GM19025 (cell line): Measurements from ENCODE around the gene NACC2.

Experiments used
- ATAC-seq: cut with Tn5 transposase; IDR thresholded peaks from one replicate; pipeline ENCODE4 v1.9.1; 2021; ENCODE audit warnings: mild to moderate bottlenecking, low read depth, moderate library complexity; ENCODE audit not compliant: unreplicated experiment

NACC2 gene, protein sequence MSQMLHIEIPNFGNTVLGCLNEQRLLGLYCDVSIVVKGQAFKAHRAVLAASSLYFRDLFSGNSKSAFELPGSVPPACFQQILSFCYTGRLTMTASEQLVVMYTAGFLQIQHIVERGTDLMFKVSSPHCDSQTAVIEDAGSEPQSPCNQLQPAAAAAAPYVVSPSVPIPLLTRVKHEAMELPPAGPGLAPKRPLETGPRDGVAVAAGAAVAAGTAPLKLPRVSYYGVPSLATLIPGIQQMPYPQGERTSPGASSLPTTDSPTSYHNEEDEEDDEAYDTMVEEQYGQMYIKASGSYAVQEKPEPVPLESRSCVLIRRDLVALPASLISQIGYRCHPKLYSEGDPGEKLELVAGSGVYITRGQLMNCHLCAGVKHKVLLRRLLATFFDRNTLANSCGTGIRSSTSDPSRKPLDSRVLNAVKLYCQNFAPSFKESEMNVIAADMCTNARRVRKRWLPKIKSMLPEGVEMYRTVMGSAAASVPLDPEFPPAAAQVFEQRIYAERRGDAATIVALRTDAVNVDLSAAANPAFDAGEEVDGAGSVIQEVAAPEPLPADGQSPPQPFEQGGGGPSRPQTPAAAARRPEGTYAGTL

GRCh38 chr9:136095070-136096058 is at the start of gene NACC2:
Gene NACC2 (minus strand): TSS chr9:136095289. CDS start chr9:136050521, 44,768 bp downstream.
- ATAC-seq: no peak

GRCh38 chr9:136144450-136144849 is 49.4 kb upstream of the NACC2 start:
- no peak for ATAC-seq

- ATAC-seq: no peak
Observed at GRCh38 chr9:136143215-136144001, 48.3 kb upstream of the NACC2 start.

GRCh38 chr9:136142859-136143214 is 47.7 kb upstream of the NACC2 start:
- ATAC-seq: no peak

GRCh38 chr9:136142414-136142796 is 47.3 kb upstream of the NACC2 start:
- no peak for ATAC-seq

- no peak for ATAC-seq
Observed at GRCh38 chr9:136141682-136142413, 46.8 kb upstream of the NACC2 start.

DNA sequence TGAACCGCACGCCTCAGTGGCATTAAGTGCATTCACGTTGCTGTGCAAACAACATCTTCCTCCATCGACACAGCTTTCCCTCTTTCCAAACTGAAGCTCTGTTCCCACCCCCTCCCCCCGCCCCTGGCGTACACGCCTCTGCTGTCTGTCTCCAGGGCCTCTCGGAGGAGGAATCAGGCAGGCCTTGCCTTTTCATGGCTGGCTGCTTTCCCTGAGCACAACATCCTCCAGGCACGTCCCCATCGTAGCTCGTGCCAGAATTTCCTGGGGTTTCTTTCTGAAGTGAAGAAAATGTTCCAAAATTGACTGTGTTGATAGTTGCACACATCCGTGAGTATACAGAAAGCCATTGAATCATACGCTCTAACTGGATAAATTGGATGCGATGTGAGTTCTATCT is 45.9 kb upstream of the NACC2 start:
- no peak for ATAC-seq

DNA sequence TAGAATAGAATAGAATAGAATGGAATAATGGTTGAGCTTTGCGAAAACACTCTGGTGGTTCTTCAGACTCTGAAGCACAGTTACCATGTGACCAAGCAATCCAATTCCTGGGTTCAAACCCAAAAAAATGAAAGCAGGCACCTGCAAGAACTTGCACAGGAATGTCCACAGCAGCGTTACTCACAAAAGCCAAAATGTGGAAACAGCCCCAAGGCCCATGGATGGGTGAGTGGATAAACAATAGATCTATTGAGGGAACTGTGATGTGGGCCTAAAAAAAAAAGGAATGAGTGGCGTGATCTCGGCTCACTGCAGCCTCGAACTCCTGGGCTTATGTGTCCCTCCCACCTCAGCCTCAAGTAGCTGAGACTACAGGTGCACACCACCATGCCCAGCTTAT is 45.0 kb upstream of the NACC2 start:
- no peak for ATAC-seq

DNA sequence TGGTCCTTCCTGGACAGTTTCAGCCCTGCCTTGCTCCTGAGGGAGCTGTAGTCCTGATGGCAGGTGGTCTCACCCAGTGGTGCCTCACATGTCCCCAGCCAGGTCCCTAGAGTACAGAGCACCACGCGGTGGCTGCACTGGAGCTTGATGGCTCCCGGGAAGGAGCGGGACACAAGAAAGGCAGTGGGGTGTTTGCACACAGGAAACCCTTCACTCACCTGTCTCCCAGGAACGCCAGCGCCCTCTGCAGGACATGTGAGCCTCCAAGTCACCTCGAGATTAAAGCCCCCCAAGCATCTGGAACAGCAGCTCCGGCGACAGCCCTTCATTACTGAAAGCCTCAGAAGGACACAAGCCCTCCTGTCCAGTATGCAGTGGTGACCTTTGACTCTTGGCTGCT is 43.5 kb upstream of the NACC2 start:
- ATAC-seq: no peak

DNA sequence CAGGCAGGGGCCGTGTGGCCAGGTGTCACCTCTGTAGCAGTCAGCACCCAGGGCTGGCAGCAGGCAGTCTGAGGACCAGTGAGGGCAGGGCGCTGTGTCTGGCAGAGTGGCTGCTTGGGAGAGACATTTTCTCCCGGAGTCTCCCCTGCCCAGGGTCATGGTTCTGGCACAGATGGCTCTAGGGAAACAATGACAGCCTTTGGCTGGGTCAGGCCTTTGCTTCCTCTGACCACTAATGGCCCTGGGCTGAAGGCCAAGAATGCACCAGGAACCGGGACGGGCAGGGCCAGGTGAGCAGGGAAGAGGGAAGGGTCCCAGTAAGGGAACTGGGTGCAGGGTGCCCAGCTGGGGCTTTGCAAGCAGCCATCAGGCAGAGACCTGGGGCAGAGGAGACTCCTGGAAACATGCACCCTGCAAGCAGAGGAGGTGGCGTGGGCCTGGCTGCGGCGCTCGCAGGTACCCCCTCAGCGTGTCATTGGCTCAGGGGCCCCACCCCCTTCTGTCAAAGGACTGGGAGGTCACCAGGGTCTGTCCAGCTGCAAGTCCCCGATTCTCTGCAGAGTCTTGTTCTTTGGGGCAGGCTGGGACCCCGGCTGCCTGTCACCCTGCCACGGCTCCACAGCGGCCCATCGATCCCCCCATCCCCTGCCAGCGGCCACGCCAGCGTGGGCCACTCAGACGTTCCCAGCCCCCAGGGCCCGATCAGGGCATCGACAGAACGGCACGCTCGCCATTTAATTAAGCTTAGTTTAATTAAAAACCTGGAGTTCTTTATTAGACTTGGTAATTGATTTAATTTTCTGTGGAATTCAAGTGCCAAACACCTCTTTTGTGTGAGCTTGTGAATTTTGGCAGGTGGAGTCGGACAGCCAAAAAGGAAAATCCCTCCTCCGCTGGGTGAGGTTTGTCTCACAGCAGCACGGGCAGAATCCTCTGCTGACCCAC is 42.5 kb upstream of the NACC2 start:
- no peak for ATAC-seq

DNA sequence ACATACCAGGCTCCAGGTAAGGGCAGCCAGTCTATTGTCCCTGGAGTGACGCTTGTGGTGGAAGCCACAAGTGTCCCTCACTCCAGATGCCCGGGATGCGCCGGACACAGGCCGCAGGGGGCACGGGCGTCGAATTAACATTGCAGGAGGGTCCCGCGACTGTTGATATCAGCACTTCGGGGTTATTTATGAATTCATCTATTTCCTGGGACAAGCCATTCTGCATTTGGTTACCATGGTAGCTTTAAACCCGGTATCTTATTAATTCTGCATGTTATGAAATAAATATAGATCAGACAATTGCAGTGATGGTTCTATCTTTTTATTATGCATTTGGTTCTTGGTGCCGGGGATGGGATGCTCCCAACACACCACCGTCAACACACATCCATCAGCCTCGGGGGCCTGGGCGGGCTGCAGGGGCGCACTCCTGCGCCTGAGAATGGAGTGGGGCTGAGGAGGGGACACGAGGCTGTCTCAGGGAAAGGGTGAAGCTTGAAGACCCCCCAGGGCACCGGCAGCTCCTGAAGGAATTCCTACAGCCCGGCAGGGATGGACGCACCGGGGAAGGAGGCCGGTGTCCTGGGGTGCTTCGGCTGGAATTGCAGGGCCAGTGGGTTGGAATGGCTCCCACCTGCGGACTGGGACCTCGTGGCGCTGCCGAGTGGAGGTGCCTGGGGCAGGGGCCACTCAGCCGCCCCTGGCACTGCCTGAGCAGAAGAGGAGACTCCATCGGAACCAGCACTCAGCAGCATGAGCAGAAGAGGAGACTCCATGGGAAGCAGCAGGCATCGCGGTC is 41.2 kb upstream of the NACC2 start:
- no peak for ATAC-seq

DNA sequence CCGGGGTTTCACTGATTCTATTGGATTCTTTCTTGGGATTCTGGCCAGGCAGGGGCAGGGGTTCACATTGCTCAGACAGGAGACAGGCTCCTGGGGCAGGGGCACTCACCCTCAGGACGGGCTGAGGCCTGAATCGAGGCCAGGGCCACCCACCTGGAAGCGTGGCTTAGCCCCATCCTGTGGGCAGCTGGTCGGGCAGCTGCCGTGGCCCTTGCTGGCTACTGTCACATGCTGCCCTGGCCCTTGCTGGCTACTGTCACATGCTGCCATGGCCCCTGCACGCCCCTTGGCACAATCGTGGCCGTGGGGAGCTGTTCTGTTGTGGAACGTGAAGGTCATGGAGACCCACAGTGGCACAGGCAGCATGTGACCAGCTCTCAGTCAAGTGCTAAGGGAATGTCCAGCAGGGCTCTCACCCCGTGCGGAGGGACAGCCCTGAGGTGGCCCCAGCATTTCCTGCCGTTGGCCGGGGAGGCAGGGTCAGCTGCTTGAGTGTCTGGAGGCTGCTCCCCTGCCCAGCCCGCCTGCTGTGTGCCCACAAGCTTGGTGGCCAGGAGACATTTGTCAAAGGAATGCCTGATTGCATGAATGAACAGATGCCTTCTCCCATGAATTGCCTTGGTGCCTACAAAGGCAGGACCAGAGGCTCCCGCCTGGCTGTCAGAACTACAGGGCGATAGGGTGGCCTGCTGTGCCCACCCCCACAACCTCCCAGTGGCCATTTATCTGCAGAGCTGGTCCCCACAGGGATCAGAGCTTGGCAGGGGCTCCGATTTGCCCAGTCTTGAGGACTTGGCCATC is 40.4 kb upstream of the NACC2 start:
- ATAC-seq: no peak

- no peak for ATAC-seq
Observed at GRCh38 chr9:136133959-136134484, 38.9 kb upstream of the NACC2 start.

GRCh38 chr9:136133191-136133958 is 38.3 kb upstream of the NACC2 start:
- ATAC-seq: no peak

DNA sequence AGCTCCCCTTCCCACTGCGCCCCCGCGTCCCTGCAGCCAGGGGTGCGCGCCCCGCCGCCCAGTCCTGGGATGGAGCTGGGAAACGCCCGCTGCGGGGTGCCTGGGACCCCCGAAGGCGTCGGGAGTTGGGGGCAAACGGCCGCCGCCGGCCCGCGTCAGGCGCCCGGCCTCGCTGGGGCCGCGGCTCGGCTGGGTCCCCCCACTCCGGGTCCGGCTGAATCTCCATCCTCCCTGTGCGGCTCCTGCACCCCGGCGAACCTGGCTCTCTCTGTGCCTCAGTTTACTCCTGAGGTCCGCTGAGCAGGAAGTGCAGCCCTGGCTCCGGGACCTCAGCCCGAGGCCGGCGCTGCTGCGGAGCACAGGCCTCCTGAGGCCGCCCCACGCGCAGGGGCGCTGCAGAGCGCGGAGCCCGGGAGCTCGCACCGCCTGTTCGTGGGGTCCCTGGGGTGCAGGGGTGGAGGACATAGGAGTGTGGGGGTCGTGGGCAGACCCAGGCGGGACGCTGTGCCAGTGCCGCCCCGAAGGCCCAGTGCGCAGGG is 37.5 kb upstream of the NACC2 start:
- ATAC-seq: no peak
